HG03354 (cell line): Measurements from ENCODE around the gene MAMSTR.
"Not testable (repeated sequence)": the region's sequence is repeated elsewhere in the genome, so short reads cannot be mapped to it uniquely, and the experiment has no call there.

Experiments used
- ATAC-seq: cut with Tn5 transposase; IDR thresholded peaks from one replicate; pipeline ENCODE4 v1.9.1; 2021; ENCODE audit warnings: mild to moderate bottlenecking; ENCODE audit not compliant: unreplicated experiment, poor library complexity, severe bottlenecking

MAMSTR gene

GRCh38 chr19:48695743-48696352 lies 23.7 kb downstream of the MAMSTR start, which contains the start of gene FUT2:
TSS of gene FUT2 (plus strand) at chr19:48695971. CDS start at chr19:48702957, 6,986 bp downstream.
- ATAC-seq, result no peak

GRCh38 chr19:48693629-48694028 lies 25.9 kb downstream of the MAMSTR start:
- not testable (repeated sequence) for ATAC-seq

- no peak for ATAC-seq
These were observed 30.1 kb downstream of the MAMSTR start for GRCh38 chr19:48689449-48689848.

- no peak for ATAC-seq
These were observed 31.7 kb downstream of the MAMSTR start for GRCh38 chr19:48687776-48688175.

GRCh38 chr19:48686637-48687036 lies 32.9 kb downstream of the MAMSTR start:
- not testable (repeated sequence) for ATAC-seq

- no peak for ATAC-seq
These were observed 33.4 kb downstream of the MAMSTR start for GRCh38 chr19:48686088-48686487.

GRCh38 chr19:48685583-48685982 lies 33.9 kb downstream of the MAMSTR start:
- ATAC-seq, result no peak

- no peak for ATAC-seq
These were observed 36.2 kb downstream of the MAMSTR start for GRCh38 chr19:48683349-48683748.

GRCh38 chr19:48681127-48681470 lies 38.4 kb downstream of the MAMSTR start:
- ATAC-seq, result no peak

GRCh38 chr19:48680436-48681126 lies 38.9 kb downstream of the MAMSTR start:
- ATAC-seq, result no peak

- not testable (repeated sequence) for ATAC-seq
These were observed 39.5 kb downstream of the MAMSTR start for GRCh38 chr19:48680006-48680405.

GRCh38 chr19:48678201-48678600 lies 41.3 kb downstream of the MAMSTR start:
- no peak for ATAC-seq

- ATAC-seq, result no peak
These were observed 42.6 kb downstream of the MAMSTR start for GRCh38 chr19:48676887-48677286.

- no peak for ATAC-seq
These were observed 43.0 kb downstream of the MAMSTR start for GRCh38 chr19:48676487-48676886.

- no peak for ATAC-seq
These were observed 44.4 kb downstream of the MAMSTR start for GRCh38 chr19:48674921-48675824.

- no peak for ATAC-seq
These were observed 45.2 kb downstream of the MAMSTR start for GRCh38 chr19:48674216-48674809.

GRCh38 chr19:48673436-48674100 lies 46.0 kb downstream of the MAMSTR start:
- ATAC-seq, result no peak

GRCh38 chr19:48672994-48673393 lies 46.5 kb downstream of the MAMSTR start, which contains the start of gene NTN5:
TSS of gene NTN5 (minus strand) at chr19:48673017. CDS start at chr19:48670986, 2,031 bp downstream.
- no peak for ATAC-seq

- ATAC-seq, result no peak
These were observed 48.0 kb downstream of the MAMSTR start for GRCh38 chr19:48671446-48671995.
